Measurements from ENCODE around the gene LSM7.

The LSM7 gene

GRCh38 chr19:2338055-2338615 is 9.7 kb upstream of the LSM7 start:
- DNase-seq (ENCODE audit: low read depth) = no peak

- DNase-seq (ENCODE audit: low read depth) = no peak
Observed at GRCh38 chr19:2337329-2337707, 8.9 kb upstream of the LSM7 start.

GRCh38 chr19:2336528-2337328 is 8.3 kb upstream of the LSM7 start:
- DNase-seq (ENCODE audit: low read depth) = no peak

GRCh38 chr19:2335848-2336247 is 7.5 kb upstream of the LSM7 start:
- no peak for DNase-seq (ENCODE audit: low read depth)

GRCh38 chr19:2334986-2335846 is 6.8 kb upstream of the LSM7 start:
- DNase-seq (ENCODE audit: low read depth) = no peak

GRCh38 chr19:2334426-2334825 is 6.0 kb upstream of the LSM7 start:
- no peak for DNase-seq (ENCODE audit: low read depth)

GRCh38 chr19:2333807-2334211 is 5.4 kb upstream of the LSM7 start:
- DNase-seq (ENCODE audit: low read depth) = no peak

- no peak for DNase-seq (ENCODE audit: low read depth)
Observed at GRCh38 chr19:2333027-2333806, 4.8 kb upstream of the LSM7 start.

- no peak for DNase-seq (ENCODE audit: low read depth)
Observed at GRCh38 chr19:2332341-2333026, 4.1 kb upstream of the LSM7 start.

- DNase-seq (ENCODE audit: low read depth) = no peak
Observed at GRCh38 chr19:2331601-2332246, 3.3 kb upstream of the LSM7 start.

- no peak for DNase-seq (ENCODE audit: low read depth)
Observed at GRCh38 chr19:2330632-2331284, 2.4 kb upstream of the LSM7 start.

GRCh38 chr19:2330255-2330631 is 1.9 kb upstream of the LSM7 start:
- no peak for DNase-seq (ENCODE audit: low read depth)

- DNase-seq (ENCODE audit: low read depth) = no peak
Observed at GRCh38 chr19:2329501-2329916, 1.1 kb upstream of the LSM7 start.

- DNase-seq (ENCODE audit: low read depth) = no peak
Observed at GRCh38 chr19:2329149-2329478, 728 bp upstream of the LSM7 start.

- peak; percentile 47 for DNase-seq (ENCODE audit: low read depth)
Observed at GRCh38 chr19:2327773-2328400, 499 bp downstream of the LSM7 start.

- no peak for DNase-seq (ENCODE audit: low read depth)
Observed at GRCh38 chr19:2326699-2327360, 1.6 kb downstream of the LSM7 start.

- no peak for DNase-seq (ENCODE audit: low read depth)
Observed at GRCh38 chr19:2325281-2326046, 2.9 kb downstream of the LSM7 start.

- DNase-seq (ENCODE audit: low read depth) = no peak
Observed at GRCh38 chr19:2324220-2324948, 4.0 kb downstream of the LSM7 start.

Data from stimulated activated CD8-positive, alpha-beta memory T cell treated with anti-CD3 and anti-CD28 coated beads, Interleukin-4, amount 100 ng/mL, for 24 hours (primary cell).